ENCODE measurements around the gene PARVA. TPM values are rescaled to one million over a fixed set of nuclear protein-coding genes. Genes with fewer than 3 reads are reported as not detected.

PARVA gene, protein sequence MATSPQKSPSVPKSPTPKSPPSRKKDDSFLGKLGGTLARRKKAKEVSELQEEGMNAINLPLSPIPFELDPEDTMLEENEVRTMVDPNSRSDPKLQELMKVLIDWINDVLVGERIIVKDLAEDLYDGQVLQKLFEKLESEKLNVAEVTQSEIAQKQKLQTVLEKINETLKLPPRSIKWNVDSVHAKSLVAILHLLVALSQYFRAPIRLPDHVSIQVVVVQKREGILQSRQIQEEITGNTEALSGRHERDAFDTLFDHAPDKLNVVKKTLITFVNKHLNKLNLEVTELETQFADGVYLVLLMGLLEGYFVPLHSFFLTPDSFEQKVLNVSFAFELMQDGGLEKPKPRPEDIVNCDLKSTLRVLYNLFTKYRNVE
- total RNA-seq = 21.0 and 26.0 TPM in 2 replicates

GRCh38 chr11:12377106-12377823, at the start of gene PARVA:
TSS of gene PARVA (plus strand) at chr11:12377571. CDS start at chr11:12377648, 77 bp downstream.

Measured in bronchial smooth muscle cell (primary cell).